GDM1 (cell line): ENCODE data around the gene BMPR2.
"Not testable (repeated sequence)": the region's sequence is repeated elsewhere in the genome, so short reads cannot be mapped to it uniquely, and the experiment has no call there.

Experiments
- DNase-seq: peaks from one replicate; lab custom pipeline; 2025; lab: John Stamatoyannopoulos, UW

Gene BMPR2

DNA sequence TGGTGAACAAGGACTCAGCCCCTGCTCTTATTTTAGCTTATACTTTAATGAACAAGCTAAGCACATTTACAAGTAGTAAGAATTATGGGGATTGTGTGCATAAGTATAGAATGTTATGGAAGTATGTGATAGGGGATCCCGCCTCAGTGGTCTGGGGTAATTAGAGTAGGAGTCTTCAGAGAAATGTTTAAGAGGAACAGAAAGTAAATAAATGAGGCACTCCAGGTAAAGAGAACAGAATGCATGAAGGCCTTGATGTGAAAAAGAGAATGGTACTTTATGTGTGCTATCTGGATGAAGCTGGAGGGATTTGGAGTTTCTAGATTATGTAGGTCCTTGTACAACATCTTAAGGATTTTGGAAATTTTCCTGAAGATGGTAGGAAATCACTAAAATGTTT lies 76.6 kb downstream of the BMPR2 start:
- no peak for DNase-seq

DNA sequence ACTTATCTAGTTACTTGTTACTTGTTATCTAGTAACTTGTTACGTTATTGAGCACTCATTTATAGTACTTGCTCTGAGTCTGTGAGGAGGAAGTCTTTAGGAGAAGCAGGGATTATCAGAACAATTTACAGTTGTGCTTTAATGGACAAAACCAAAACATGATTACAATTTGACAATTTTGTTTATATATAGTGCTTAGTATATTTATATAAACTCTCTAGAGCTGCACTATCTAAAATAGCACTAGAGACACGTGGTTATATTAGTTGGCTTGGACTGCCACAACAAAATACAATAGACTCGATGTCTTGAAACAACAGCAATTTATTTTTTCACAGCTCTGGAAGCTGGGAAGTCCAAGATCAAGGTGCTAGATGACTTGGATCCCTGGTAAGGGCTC lies 78.4 kb downstream of the BMPR2 start:
- DNase-seq, result no peak

DNA sequence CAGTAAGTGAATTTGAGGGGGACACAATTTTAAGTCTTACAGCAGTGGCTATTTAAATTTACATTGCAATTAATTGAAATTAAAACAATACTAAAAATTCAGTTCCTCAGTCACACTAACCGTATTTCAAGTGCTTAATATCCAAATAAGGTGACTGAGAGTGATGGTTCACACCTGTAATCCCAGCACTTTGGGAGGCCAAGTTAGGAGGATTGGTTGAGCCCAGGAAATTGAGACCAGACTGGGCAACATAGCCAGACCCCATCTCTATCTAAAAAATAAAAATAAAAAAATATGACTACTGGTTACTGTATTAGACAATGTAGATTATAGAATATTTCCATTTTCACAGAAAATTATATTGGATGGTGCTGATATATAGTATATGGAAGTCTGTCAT lies 79.0 kb downstream of the BMPR2 start:
- DNase-seq, result no peak

DNA sequence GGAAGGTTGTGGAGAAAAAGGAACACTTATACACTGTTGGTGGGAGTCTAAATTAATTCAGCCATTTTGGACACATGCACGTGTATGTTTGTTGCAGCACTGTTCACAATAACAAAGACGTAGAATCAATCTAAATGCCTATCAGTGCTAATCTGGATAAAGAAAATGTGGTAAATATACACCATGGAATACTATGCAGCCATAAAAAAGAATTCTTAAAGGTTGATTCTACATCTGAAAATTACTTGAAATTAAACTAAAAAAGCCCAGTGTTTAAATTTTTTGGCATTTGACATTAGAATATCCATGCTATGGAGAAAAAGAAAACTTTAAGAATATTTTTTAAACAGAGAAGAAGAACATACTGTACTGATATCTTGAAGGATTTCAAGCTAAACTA lies 84.0 kb downstream of the BMPR2 start:
- DNase-seq, result no peak

DNA sequence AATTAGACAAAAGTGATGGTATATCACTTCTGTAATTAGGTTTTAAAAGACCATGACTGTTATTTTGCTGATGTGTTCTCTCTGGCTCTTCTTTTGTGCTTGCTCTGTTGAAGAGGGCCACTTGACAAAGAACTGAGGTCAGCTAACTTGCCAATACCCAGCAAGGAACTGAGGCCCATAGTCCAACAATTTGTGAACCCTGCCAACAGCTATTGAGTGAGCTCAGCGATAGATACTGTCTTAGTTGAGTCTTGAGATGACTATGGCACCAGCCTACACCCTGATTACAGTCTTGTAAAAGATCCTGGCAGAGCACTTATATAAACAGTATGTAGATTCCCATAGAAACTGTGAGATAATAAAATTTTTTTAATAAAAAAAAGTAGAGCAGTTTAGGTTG lies 103.0 kb downstream of the BMPR2 start:
- no peak for DNase-seq

DNA sequence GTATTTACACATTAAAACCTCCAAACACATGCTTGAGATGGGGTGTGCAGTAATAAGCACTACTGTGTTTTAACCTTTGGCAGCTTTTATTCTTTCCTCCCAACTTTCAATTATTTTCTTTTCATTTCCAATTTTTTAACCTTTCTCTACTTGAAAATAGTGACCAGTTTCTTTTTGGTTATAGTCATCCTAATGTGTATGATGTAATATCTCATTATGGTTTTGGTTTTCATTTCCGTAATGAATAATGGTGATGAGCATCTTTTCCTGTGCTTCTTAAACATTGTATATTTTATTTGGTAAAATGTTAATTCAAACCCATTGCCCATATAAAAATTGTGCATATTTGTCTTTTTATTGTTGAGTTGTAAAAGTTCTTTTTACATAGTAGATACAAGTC lies 103.5 kb downstream of the BMPR2 start:
- DNase-seq, result no peak

DNA sequence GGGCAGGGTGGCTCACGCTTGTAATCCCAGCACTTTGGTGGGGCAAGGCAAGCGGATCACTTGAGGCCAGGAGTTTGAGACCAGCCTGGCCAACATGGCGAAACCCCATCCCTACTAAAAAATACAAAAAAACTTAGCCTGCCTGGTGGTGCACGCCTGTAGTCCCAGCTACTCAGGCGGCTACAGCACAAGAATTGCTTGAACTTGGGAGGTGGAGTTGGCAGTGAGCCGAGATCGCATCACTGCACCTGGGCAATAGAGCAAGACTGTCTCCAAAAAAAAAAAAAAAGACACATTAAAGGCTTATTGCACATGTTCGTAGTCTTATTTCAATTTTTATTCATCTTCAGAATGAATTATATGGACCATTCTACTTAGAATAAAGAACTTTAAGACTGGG lies 110.2 kb downstream of the BMPR2 start:
- no peak for DNase-seq

DNA sequence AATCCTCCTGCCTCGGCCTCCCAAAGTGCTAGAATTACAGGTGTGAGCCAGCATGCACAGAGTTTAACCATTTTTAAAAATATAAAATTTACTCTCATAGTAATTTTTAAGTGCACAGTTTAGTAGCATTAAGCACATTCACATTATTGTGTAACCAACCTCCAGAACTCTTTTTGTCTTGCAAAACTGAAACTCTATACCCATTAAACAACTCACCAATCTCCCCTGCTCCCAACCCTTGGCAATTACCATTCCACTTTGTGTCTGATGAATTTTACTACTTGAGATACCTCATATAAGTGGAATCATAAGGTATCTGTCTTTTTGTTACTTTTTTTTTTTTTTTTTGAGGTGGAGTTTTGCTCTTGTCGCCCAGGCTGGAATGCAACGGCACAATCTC lies 112.5 kb downstream of the BMPR2 start:
- DNase-seq, result no peak

DNA sequence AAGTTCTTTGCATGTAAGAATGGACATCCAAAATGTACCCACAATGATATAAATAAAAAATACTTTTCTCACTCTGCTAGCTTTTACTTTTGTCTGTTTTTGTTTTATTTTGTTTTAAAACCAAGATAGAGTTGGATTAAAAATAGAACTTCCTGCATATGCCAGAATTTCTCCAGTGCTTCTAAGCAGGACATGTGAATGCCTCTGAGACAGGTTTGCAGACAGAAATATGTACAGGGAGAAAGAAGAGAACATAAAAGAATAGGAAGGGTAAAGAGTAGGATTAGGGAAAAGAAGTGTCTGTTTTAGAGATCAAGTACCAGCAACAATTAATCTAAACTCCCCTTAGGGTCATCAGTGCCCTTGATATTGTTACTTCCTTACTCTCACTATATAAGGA lies 114.4 kb downstream of the BMPR2 start:
- no peak for DNase-seq

DNA sequence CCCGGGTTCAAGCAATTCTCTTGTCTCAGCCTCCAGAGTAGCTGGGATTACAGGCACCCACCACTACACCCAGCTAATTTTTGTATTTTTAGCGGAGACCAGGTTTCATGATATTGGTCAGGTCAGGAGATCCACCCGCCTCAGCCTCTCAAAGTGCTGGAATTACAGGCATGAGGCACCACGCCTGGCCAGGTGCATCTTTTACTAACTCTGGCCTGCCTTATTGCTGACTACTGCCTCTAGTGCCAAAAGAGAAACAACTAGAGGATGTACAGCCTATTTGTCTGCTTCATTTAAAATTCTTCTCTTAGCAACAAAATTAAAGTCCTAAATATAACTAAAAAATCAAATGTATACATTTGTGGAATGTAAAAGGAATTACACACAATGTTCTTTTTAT lies 115.4 kb downstream of the BMPR2 start:
- DNase-seq, result no peak

DNA sequence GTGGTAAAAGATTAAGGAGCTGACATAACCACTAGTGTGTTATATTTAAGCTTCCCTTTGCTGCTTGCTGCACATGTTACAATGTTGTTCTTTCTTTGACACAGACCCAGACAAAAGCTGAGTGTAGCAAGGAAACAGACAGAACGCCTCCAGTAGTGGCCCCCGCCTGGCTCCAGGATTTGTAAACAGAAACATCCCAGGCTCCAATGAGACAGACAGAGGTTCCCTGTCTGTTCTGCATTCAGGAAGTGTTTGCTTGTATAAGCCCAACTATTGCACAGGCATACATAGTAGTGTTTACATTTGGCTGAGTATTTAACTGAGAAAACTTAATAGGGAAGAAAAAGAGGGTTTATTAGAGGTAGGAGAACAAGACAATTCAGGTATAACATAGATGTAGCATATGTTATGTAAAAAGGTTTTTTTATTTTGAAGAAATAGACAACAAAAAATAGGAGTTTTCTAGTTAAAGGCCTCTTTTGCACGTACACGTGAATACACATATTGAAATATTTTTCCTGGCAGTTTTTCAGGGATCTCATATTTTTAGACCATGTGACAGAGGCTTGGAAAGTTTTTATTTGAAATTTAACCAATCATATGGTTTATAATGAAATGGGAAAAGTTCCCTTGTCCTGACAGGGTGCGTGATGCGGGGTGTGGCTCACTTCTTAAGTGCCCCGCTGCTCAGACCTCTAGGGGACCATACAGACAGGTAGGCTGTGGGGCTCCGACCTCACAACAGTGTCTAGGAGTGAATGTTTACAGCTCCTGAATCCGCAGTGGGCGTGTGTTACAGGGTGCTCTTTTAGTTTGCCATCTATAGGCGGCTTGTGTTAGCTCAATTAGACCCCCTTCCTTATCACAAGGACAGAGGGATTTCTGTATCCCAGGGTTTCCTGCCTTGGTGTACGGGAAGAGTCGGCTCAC lies 118.4 kb downstream of the BMPR2 start:
- no peak for DNase-seq

DNA sequence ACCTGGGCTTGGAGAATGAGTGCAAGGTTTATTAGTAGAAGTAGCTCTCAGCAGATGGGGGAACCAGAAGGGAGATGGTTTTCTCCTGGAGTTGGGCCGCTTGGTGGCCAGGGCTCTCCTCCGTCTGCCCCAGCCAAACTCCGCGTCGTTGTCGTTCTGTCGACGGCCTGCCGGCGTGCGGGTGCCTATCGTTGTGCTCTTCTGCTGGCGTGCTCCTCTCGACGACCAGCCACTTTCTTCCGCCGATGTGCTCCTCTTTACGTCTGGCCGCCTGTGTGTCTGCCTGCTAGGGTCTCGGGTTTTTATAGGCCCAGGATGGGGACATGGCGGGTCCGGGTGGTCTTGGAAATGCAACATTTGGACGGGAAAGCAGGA lies 119.1 kb downstream of the BMPR2 start:
- DNase-seq, result no peak

DNA sequence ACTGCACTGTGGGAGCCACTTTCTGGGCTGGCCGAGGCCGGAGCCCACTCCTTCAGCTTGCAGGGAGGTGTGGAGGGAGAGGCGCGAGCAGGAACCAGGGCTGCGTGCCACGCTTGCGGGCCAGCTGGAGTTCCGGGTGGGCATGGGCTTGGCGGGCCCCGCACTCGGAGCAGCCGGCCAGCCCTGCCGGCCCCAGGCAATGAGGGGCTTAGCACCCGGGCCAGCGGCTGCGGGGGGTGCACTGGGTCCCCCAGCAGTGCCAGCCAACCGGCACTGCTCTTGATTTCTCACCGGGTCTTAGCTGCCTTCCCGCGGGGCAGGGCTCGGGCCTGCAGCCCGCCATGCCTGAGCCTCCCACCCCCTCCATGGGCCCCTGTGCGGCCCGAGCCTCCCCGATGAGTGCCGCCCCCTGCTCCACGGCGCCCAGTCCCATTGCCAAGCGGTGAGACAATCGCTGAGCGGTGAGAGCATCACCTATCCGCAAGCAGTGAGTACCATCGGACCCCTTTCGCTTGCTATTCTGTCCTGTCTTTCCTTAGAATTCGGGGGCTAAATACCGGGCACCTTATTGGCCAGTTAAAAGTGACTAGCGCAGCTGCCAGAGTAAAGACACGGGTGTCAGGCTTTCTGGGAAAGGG lies 120.8 kb downstream of the BMPR2 start:
- not testable (repeated sequence) for DNase-seq

DNA sequence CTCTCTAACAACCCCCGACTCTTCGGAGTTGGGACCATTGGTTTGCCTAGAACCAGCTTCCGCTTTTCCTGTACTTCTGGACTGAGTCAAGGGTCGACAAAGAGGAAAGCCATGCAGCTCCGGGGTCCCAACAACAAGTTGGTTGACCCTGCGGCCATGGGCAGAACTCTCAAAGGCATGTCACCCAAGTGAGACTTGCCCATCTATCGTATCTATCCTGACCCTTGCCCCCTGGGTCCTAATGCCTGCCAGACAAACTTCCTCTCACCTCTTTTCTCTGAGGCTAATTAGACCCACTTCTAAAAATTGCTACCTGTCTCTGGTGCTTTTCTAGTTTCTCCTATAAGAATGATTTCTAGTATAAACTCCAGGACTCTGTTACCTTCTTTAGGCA lies 121.3 kb downstream of the BMPR2 start:
- not testable (repeated sequence) for DNase-seq

DNA sequence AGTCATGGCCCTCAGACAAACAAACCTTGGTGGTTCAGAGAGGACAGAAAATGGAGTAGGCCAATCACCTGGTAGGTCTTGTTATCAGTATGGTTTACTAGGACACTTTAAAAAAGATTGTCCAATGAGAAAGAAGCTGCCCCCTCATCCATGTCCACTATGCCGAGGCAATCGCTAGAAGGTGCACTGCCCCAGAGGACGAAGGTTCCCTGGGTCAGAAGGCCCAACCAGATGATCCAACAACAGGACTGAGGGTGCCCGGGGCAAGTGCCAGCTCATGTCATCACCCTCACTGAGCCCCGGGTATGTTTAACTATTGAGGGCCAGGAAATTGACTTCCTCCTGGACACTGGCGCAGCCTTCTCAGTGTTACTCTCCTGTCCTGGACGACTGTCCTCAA lies 123.7 kb downstream of the BMPR2 start:
- DNase-seq, result not testable (repeated sequence)

DNA sequence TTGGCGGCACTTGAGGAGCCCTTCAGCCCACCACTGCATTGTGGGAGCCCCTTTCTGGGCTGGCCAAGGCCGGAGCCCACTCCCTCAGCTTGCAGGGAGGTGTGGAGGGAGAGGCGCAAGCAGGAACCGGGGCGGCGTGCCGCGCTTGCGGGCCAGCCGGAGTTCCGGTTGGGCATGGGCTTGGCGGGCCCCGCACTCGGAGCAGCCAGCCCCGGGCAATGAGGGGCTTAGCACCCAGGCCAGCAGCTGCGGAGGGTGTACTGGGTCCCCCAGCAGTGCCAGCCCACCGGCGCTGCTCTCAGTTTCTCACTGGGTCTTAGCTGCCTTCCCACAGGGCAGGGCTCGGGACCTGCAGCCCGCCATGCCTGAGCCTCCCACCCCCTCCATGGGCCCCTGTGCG lies 127.1 kb downstream of the BMPR2 start:
- not testable (repeated sequence) for DNase-seq

DNA sequence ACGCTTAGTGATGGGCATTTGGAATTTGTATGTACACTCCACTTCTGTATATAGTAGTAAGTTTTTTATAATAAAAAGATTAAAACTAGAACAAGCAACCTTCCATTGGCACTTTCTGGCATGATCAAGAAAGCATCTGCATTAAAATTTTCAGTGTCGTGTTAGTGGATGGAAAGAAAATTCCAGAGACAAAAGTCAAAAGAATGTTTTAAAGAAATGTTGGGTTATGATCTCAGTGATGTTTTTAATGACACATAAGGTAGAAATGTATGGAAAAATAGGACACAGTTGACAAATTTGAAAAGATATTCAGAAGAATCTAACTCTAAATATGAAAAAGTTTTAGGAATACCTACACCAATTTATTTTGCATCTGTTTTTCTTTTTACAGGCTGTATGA lies 132.6 kb downstream of the BMPR2 start:
- DNase-seq, result no peak

DNA sequence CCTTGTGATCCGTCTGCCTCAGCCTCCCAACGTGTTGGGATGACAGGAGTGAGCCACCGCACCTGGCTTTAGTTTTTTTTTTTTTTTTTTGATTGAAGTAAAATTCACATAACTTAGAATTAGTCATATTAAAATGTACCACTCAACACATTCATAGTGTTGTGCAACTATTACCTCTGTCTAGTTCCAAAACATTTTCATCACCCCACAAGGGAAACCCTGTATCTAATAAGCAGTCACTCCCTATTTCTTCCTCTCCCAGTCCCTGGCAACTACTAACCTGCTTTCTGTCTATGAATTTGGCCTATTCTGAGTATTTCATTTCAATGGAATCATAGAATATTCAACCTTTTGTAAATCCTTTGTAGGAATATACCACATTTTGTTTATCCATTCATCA lies 134.8 kb downstream of the BMPR2 start:
- DNase-seq, result no peak

DNA sequence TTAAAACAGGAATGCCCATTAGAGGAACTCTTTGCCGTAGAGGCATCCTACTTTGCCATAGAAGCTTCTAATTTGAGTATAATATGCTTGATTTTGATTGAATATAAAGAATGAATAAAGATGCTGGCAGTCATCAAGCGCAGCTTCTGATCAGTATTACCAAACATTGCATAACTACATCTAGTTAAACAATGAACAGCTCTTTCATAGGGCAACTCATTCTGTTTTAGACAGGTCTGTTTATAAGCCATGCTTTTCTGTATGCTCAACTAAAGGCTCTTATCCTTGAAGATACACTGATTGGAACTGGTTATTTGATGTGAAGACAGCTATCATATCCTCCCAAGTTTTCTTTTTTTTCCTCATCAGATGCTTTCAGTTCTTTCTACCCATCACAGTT lies 136.0 kb downstream of the BMPR2 start:
- DNase-seq, result no peak

DNA sequence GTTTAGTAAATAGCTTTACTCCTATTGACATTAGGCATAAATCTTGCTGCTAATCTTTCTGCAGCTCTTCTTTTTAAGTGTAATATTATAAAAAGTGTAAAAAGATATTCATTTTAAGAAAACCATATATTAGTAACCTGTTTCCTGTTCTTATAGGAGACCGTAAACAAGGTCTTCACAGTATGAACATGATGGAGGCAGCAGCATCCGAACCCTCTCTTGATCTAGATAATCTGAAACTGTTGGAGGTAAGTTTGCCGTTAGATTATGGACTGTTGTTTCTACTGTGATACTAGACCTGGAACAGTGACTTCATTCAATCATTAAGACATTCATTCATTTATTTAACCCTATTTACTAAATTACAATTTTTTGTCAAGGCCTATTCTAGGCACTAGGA lies 138.6 kb downstream of the BMPR2 start:
- DNase-seq, result no peak

DNA sequence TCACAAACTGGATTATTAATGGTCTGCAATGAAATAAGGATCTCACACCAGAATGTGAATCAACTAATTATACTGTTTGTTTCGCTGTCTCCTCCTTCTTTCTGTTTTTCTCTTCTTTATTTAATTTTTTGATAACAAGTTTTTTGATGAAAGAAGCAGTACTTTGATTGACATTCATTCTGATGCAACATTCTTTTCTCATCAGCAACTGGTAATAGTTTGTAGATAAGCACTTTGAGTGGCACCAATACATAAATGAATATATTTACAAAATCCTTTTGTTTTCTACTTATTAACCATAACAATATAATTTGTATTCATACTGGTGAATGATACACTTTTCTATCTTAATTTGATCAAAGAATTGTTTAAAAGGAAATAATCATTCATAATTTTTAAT lies 143.3 kb downstream of the BMPR2 start:
- no peak for DNase-seq

DNA sequence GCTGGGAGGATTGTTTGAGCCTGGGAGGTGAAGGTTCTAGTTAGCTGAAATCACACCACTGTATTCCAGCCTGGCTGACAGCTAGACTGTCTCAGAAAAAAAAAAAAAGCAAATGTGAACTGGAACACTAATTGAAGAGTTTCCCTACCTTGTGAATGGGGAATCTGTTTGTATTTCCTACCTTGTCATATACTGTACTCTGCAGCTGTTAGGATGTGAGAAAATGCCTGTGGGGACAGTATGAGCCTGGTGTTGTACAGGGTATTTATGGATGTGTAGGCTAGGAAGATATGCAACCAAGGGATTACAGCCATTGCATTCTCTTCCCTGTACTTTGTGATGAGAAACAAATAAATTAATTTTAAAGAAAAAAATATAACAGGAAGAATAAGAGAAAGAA lies 145.3 kb downstream of the BMPR2 start:
- no peak for DNase-seq

DNA sequence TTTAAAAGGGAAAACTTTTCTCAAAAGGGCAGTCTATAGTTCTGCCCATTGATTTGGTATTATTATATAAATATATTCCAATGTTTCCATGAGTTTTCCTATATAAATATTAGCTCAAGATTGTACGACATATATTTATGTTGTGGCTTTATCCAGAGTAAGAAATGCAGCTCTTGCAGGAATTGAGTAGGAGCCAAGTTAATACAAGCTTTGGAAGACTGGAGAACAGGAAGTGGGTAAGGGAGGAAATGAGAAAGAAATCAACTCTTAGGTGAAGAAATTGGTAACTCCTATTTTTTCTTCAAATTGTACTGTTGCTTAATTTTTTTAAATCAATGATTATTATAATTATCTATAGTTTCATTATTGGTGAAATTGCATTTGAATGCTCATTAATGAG lies 153.3 kb downstream of the BMPR2 start:
- DNase-seq, result no peak

DNA sequence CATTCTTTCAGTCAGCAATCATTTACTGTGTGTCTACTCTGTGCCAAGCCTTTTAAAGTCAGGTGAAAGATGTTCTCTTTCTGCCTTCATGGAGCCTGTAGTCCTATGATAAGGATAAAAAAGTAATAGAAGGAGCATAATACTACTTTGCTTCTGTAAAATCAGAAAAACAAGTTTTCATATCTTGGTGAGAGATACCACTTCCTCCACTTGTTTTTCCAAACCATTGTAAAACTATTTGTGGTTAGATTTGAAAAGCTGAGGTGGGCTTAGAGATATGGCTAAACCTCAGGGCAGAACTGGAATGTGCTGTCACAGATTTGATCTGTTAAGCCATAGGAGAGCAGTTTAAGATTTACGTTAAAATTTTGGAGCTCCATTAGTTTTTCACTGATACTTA lies 153.9 kb downstream of the BMPR2 start:
- DNase-seq, result no peak
